Panc1 (cell line): ENCODE results near the gene XRCC2.

ENCODE experiments used
- POLR2AphosphoS5 ChIP-seq: IDR thresholded peaks from 2 replicates; pipeline ENCODE4 v1.6.1; 2012; ENCODE audit warnings: mild to moderate bottlenecking, low read depth, low read length, moderate library complexity
- TCF7L2 ChIP-seq: IDR thresholded peaks from 2 replicates; pipeline ENCODE4 v1.6.1; 2011; ENCODE audit warnings: mild to moderate bottlenecking, low read depth, low read length, inconsistent platforms
- TF ChIP-seq, protein P1 (sequence below): fragments of 450-650 bp; IDR thresholded peaks from 2 replicates; pipeline ENCODE4 v1.5.1; 2017; ENCODE audit warnings: mild to moderate bottlenecking

DNA sequence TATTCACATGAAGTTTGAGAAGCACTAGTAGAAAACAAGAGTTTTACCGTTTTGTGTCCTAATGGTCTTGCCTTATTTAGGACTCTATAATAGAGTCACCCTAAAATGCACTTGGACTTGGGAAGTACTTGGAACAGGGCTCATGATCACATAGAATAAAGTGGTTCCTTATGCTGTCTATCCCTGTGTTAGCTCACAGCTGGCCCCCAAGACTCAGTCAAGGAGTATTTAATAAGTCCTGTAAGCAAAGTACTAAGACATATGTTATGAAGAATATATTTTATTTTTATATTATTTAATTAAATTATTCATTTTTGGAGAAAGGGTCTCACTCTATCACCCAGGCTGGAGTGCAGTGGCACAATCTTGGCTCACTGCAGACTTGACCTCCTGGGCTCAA is 54.5 kb downstream of the XRCC2 start:
- TF ChIP-seq TCF7L2 (no peak), POLR2AphosphoS5 (no peak)
- TF ChIP-seq, protein P1, sequence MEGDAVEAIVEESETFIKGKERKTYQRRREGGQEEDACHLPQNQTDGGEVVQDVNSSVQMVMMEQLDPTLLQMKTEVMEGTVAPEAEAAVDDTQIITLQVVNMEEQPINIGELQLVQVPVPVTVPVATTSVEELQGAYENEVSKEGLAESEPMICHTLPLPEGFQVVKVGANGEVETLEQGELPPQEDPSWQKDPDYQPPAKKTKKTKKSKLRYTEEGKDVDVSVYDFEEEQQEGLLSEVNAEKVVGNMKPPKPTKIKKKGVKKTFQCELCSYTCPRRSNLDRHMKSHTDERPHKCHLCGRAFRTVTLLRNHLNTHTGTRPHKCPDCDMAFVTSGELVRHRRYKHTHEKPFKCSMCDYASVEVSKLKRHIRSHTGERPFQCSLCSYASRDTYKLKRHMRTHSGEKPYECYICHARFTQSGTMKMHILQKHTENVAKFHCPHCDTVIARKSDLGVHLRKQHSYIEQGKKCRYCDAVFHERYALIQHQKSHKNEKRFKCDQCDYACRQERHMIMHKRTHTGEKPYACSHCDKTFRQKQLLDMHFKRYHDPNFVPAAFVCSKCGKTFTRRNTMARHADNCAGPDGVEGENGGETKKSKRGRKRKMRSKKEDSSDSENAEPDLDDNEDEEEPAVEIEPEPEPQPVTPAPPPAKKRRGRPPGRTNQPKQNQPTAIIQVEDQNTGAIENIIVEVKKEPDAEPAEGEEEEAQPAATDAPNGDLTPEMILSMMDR = no peak
